ENCODE results near the gene WWP2. TPM values are rescaled to one million over a fixed set of nuclear protein-coding genes. Genes with fewer than 3 reads are reported as not detected.

WWP2 gene
- total RNA-seq, 1 donor, result 28.5 TPM

- TF ChIP-seq, protein P1, sequence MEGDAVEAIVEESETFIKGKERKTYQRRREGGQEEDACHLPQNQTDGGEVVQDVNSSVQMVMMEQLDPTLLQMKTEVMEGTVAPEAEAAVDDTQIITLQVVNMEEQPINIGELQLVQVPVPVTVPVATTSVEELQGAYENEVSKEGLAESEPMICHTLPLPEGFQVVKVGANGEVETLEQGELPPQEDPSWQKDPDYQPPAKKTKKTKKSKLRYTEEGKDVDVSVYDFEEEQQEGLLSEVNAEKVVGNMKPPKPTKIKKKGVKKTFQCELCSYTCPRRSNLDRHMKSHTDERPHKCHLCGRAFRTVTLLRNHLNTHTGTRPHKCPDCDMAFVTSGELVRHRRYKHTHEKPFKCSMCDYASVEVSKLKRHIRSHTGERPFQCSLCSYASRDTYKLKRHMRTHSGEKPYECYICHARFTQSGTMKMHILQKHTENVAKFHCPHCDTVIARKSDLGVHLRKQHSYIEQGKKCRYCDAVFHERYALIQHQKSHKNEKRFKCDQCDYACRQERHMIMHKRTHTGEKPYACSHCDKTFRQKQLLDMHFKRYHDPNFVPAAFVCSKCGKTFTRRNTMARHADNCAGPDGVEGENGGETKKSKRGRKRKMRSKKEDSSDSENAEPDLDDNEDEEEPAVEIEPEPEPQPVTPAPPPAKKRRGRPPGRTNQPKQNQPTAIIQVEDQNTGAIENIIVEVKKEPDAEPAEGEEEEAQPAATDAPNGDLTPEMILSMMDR (IDR thresholded peaks at IDR 0.05; ENCODE audit: insufficient read depth, low read depth, low read length), result no peak
- DNase-seq (ENCODE audit: low read depth), result no peak
- no peak overlapping the region for H3K4me3 ChIP-seq (ENCODE audit: low read depth, low read length)
Observed at GRCh38 chr16:69839240-69839688, 77.1 kb downstream of the WWP2 start.

- no peak for DNase-seq (ENCODE audit: low read depth)
- TF ChIP-seq, protein P1 (IDR thresholded peaks at IDR 0.05; ENCODE audit: insufficient read depth, low read depth, low read length), result no peak
- no peak overlapping the region for H3K4me3 ChIP-seq (ENCODE audit: low read depth, low read length)
Observed at GRCh38 chr16:69839798-69840409, 77.8 kb downstream of the WWP2 start.

- no peak for DNase-seq (ENCODE audit: low read depth)
- H3K4me3 ChIP-seq (ENCODE audit: low read depth, low read length), result no peak overlapping the region
- TF ChIP-seq, protein P1 (IDR thresholded peaks at IDR 0.05; ENCODE audit: insufficient read depth, low read depth, low read length), result no peak
Observed at GRCh38 chr16:69840975-69841374, 78.8 kb downstream of the WWP2 start.

DNA sequence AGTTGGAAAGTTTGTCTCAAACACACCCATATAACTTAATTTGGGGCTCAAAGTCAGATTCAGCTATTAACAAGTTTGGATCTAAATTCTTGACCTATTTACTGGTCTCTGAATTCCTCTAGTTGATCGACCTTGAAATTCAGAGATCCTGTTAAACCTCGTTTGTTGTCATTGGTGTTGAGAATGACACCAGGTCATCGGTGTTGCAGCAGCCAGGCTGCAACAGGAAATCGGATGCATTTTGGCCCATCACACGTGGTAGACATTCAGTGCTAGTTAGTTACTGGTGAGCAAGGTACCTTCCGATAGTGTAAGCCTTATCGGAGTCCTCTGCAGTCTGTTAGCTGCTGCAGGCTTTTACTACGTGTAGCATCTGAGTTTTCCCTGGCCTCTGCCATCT, 82.3 kb downstream of the WWP2 start:
- H3K4me3 ChIP-seq (ENCODE audit: low read depth, low read length), result no peak overlapping the region
- TF ChIP-seq, protein P1 (IDR thresholded peaks at IDR 0.05; ENCODE audit: insufficient read depth, low read depth, low read length), result no peak
- DNase-seq (ENCODE audit: low read depth), result no peak

DNA sequence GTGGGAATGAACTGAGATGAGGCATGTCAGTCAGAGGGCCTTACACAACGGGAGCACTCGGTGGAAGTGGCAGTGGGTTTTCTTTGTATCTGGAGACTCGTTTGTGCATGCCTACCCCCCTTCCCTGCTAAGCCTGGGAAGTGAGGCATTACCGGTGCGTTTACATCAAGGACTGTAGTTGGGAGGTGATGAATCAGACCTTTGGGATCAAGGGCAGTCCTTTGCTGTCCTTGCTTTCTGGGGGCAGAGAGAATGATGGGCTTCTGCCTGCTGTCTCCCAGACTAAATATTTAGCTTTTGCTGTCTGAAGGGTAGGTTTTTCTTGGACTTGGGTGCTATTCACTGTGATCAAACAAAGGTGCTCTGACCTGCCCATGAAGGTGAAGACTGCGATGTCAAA, 83.0 kb downstream of the WWP2 start:
- no peak overlapping the region for H3K4me3 ChIP-seq (ENCODE audit: low read depth, low read length)
- TF ChIP-seq, protein P1 (IDR thresholded peaks at IDR 0.05; ENCODE audit: insufficient read depth, low read depth, low read length), result no peak
- no peak for DNase-seq (ENCODE audit: low read depth)

GRCh38 chr16:69847643-69848042, 85.5 kb downstream of the WWP2 start:
- TF ChIP-seq, protein P1 (IDR thresholded peaks at IDR 0.05; ENCODE audit: insufficient read depth, low read depth, low read length), result no peak
- no peak overlapping the region for H3K4me3 ChIP-seq (ENCODE audit: low read depth, low read length)
- DNase-seq (ENCODE audit: low read depth), result no peak
